Tibial nerve (tissue), 4 donors: ENCODE results near the gene FBXL17. TPM values are rescaled to one million over a fixed set of nuclear protein-coding genes. Genes with fewer than 3 reads are reported as not detected.

Experiments used
- DNase-seq, 2 donors: peaks; one replicate each; pipeline ENCODE4 v3.0.0-alpha.2; 2019; ENCODE audit warnings: low spot score in 2 of 2
- H3K27ac ChIP-seq, 4 donors: fragments of 200-600 bp; sonication (generic) in 3 of 4; one replicate each; pipeline ENCODE4 v1.5.1; 2017 to 2019; ENCODE audit warnings: mild to moderate bottlenecking in 1 of 4
- H3K27me3 ChIP-seq, 2 donors: fragments of 200-600 bp; sonication (generic) in 1 of 2; one replicate each; pipeline versions ENCODE4 v1.5.1 to v1.6.0; 2017 to 2019
- H3K36me3 ChIP-seq, 3 donors: fragments of 200-600 bp; sonication (generic); one replicate each; pipeline ENCODE4 v1.5.1; 2018 to 2019
- H3K4me1 ChIP-seq, 4 donors: fragments of 200-600 bp; sonication (generic) in 3 of 4; one replicate each; pipeline ENCODE4 v1.5.1; 2017 to 2019
- H3K4me3 ChIP-seq, 4 donors: fragments of 200-600 bp; sonication (generic) in 3 of 4; one replicate each; pipeline ENCODE4 v1.5.1; 2017 to 2019; ENCODE audit warnings: mild to moderate bottlenecking in 1 of 4, moderate library complexity in 1 of 4
- H3K9me3 ChIP-seq, 4 donors: fragments of 200-600 bp; sonication (generic) in 3 of 4; one replicate each; pipeline ENCODE4 v1.5.1; 2017 to 2019
- CTCF ChIP-seq, 5 experiments: fragments of 200-600 bp in 3 of 5; fragments of 450-650 bp in 2 of 5; sonication (generic) in 3 of 5; IDR thresholded peaks; one replicate each; pipeline ENCODE4 v1.5.1; 2016 to 2019; ENCODE audit warnings: antibody characterized with exemption in 5 of 5, mild to moderate bottlenecking in 3 of 5, moderate library complexity in 2 of 5
- EP300 ChIP-seq, 2 donors: sonication (generic); formaldehyde crosslinking; IDR thresholded peaks; one replicate each; pipeline ENCODE4 v1.6.1; 2017; ENCODE audit warnings: antibody characterized with exemption in 2 of 2, mild to moderate bottlenecking in 1 of 2
- POLR2A ChIP-seq, 2 donors: fragments of 450-650 bp; IDR thresholded peaks; one replicate each; pipeline ENCODE4 v1.6.1; 2017; ENCODE audit warnings: antibody characterized with exemption in 2 of 2, mild to moderate bottlenecking in 2 of 2, moderate library complexity in 2 of 2
- WGBS, 2 donors: methylation state at CpG; one replicate each; pipeline ENCODE4 v1.1.5; 2018; 5-methylcytosine and 5-hydroxymethylcytosine counted together
- total RNA-seq, 4 donors: library from RNA; depleted of rRNA; stranded (reverse); fragments of >200 nt; gene quantifications; one replicate each; pipeline ENCODE4 v1.1.0, GENCODE V29; 2016

Gene FBXL17
- total RNA-seq, 4 donors from 2014 or later: 16.5 to 19.0 (median 17.6) TPM

DNA sequence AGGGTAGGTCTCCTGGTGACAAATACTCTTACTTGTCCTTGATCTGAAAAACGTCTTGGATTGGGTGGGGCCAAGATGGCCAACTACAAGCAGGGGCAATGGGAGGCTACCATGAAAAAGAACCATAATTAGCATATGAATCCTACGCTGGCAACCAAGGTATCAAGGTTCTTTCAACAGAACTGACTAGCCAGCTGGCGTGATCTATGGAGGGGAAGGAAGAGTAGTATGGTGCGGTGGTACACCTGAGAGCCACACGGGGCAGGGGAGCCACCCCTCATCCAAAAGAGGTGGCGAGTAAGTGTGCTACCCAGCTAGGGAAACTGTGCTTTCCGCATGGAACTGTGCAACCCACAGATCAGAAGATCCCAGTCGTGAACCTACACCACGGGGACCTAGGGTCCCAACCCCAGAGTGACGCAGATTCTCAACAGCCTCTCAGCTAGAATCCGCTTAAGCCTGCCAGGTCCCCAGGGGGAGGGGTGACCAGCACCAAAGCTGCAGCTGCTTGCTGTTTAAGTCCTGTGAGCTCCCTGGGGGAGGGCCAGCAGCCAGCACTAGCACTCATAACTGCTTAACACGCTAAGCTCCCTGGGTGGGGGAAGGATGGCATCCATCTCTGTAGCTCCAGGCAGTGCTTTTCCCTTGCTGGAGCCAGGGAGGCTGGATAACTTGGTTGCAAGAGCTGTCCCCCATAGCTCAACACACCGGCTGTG, 334.8 kb downstream of the FBXL17 start:
- no peak for DNase-seq
- Histone ChIP-seq H3K4me1 (no peaks in the 10 kb centered on the region), H3K27ac (no peak overlapping the region), H3K9me3 (peaks cover 0 to 23% (median 0%) of the 10 kb centered on the region in 4 donors), H3K36me3 (no peaks in the 10 kb centered on the region), H3K4me3 (no peak overlapping the region), H3K27me3 (no peaks in the 10 kb centered on the region)
- no peak for TF ChIP-seq CTCF (IDR thresholded peaks at IDR 0.05)
- TF ChIP-seq EP300 (IDR thresholded peaks at IDR 0.05): no peak
- TF ChIP-seq POLR2A (IDR thresholded peaks at IDR 0.05): no peak
- WGBS, 2 donors: 84 to 92% methylated on average over 13 of the region's 13 CpGs

DNA sequence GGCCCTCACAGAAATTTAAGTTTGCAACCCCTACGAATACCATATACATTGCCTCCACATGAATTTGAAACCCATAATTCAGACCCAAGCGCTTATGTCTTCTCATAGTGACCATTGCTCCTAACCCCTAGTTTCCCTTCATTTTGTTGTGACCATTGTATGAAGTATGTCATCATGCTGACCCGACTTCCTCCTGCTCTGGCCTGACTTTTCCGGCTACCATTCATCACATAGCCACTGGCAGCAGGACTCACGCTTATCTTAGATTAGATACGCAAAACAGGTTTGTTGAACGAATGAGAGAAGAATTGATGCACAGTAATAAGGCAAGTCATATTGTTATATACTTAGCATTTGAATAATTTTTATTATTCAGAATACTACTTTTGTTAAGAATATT, 345.4 kb downstream of the FBXL17 start:
- H3K4me3 ChIP-seq: no peak overlapping the region
- no peaks in the 10 kb centered on the region for H3K36me3 ChIP-seq
- no peak for DNase-seq
- H3K4me1 ChIP-seq: no peaks in the 10 kb centered on the region
- 68 to 69% methylated on average over 7 of the region's 7 CpGs for WGBS, 2 donors
- H3K9me3 ChIP-seq: no peaks in the 10 kb centered on the region
- H3K27ac ChIP-seq: no peak overlapping the region
- no peak for TF ChIP-seq POLR2A (IDR thresholded peaks at IDR 0.05)
- no peak for TF ChIP-seq CTCF (IDR thresholded peaks at IDR 0.05)
- no peak for TF ChIP-seq EP300 (IDR thresholded peaks at IDR 0.05)
- H3K27me3 ChIP-seq: no peaks in the 10 kb centered on the region

DNA sequence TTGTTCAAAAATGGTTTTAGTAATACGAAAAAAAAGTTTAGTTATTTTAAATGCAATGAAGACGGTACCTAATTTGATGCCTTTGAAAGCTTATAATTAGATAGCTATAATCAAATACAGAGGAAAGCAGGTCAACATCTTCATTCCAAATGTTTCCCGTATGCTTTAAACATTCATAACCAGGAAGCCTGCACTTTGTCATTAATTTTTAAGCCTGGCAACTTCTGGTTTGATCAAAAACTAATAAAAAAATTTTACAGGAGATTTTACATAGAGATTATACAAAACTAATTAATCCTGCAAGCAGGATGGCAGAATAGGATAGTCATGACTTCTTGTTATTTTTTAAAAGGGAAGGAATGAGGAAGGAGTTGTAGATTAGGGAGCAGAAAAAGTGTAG, 353.0 kb downstream of the FBXL17 start:
- no peak overlapping the region for H3K27ac ChIP-seq
- no peaks in the 10 kb centered on the region for H3K36me3 ChIP-seq
- DNase-seq: no peak
- no peak for TF ChIP-seq CTCF (IDR thresholded peaks at IDR 0.05)
- TF ChIP-seq POLR2A (IDR thresholded peaks at IDR 0.05): no peak
- no peak for TF ChIP-seq EP300 (IDR thresholded peaks at IDR 0.05)
- WGBS, 2 donors: 40% methylated on average over 3 of the region's 3 CpGs
- H3K27me3 ChIP-seq: no peaks in the 10 kb centered on the region
- H3K4me3 ChIP-seq: no peak overlapping the region
- peaks cover 0 to 12% (median 0%) of the 10 kb centered on the region in 4 donors for H3K4me1 ChIP-seq
- no peaks in the 10 kb centered on the region for H3K9me3 ChIP-seq

DNA sequence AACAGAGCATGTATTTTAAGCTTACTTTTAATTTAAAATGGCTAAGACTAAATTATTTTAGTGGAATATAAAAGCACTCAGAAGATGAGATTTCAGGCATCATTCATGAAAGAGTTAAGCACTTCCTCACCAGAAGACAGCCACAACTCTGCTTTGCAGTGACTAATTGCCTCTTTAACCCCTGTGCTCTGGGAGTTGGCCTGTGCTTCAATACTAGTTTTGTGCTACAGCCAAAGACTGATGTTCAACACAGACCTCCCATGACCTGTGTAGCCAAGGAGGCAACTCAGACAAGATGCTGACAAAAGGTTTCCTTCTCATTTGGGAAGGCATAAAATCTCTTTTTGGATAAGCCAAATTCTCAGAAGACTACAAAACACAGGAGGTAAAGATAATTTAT, 353.5 kb downstream of the FBXL17 start:
- DNase-seq: no peak
- Histone ChIP-seq H3K4me1 (peaks cover 0 to 12% (median 0%) of the 10 kb centered on the region in 4 donors), H3K36me3 (no peaks in the 10 kb centered on the region), H3K27ac (no peak overlapping the region), H3K9me3 (no peaks in the 10 kb centered on the region), H3K4me3 (no peak overlapping the region), H3K27me3 (no peaks in the 10 kb centered on the region)
- TF ChIP-seq POLR2A (IDR thresholded peaks at IDR 0.05) (no peak), CTCF (IDR thresholded peaks at IDR 0.05) (no peak), EP300 (IDR thresholded peaks at IDR 0.05) (no peak)

- Histone ChIP-seq H3K36me3 (no peaks in the 10 kb centered on the region), H3K4me1 (peaks cover 0 to 12% (median 0%) of the 10 kb centered on the region in 4 donors), H3K27me3 (no peaks in the 10 kb centered on the region), H3K9me3 (no peaks in the 10 kb centered on the region), H3K4me3 (no peak overlapping the region), H3K27ac (no peak overlapping the region)
- no peak for DNase-seq
- no peak for TF ChIP-seq POLR2A (IDR thresholded peaks at IDR 0.05)
- no peak for TF ChIP-seq CTCF (IDR thresholded peaks at IDR 0.05)
- TF ChIP-seq EP300 (IDR thresholded peaks at IDR 0.05): no peak
- 87 to 93% methylated on average over 2 of the region's 2 CpGs for WGBS, 2 donors
These were observed 355.9 kb downstream of the FBXL17 start for GRCh38 chr5:108025957-108026356.
